Measurements from ENCODE around the gene TM4SF5. TPM values are rescaled to one million over a fixed set of nuclear protein-coding genes. Genes with fewer than 3 reads are reported as not detected.

Gene TM4SF5
- total and polyA plus RNA-seq, 2 of the 8 experiments (the other 6 are each of a cell fraction or from before 2014, with no cell fraction given): not detected

- Histone ChIP-seq H4K5ac (ENCODE audit: insufficient read length, low read depth, low read length) (no peak overlapping the region), H3K4me3 (ENCODE audit: extremely low read depth in 1 of 4, insufficient read depth in 2 of 4, low read depth in 3 of 4, low read length in 4 of 4) (peak overlapping the region; percentile 46 to 74 (median 66); a peak in 6 of 8 replicates), H3K4me2 (ENCODE audit: insufficient read depth in 1 of 2, low read depth in 2 of 2, low read length in 2 of 2) (peak overlapping the region; percentile 70 to 98), H3K56ac (replicated peaks; ENCODE audit: insufficient read length, low read depth, low read length) (no peak overlapping the region), H4K8ac (ENCODE audit: extremely low read depth, insufficient read depth, low read length) (no peak overlapping the region), H2AK5ac (ENCODE audit: low read depth, low read length) (no peak overlapping the region), H3K27me3 (replicated peaks in 1 of 4; ENCODE audit: control insufficient read depth in 3 of 4, extremely low read depth in 1 of 4, insufficient read depth in 3 of 4, low read length in 3 of 4) (peaks cover 3 to 30% (median 17%) of the 10 kb centered on the region in 4 experiments), H3K4ac (replicated peaks; ENCODE audit: insufficient read length, low read depth, low read length) (no peak overlapping the region), H4K91ac (replicated peaks; ENCODE audit: insufficient read length, low read length) (peak overlapping the region; percentile 61), H2BK5ac (ENCODE audit: low read depth, low read length) (no peak overlapping the region), H3K4me1 (replicated peaks in 1 of 4; ENCODE audit: control insufficient read depth in 3 of 4, insufficient read depth in 4 of 4, low read length in 3 of 4) (peaks cover 0 to 15% (median 8%) of the 10 kb centered on the region in 4 experiments; a peak in 5 of 7 replicates), H2BK12ac (ENCODE audit: low read depth, low read length) (no peak overlapping the region), H3K27ac (ENCODE audit: low read depth, low read length) (no peak overlapping the region), H3K36me3 (ENCODE audit: control insufficient read depth in 2 of 4, insufficient read depth in 4 of 4, low read length in 3 of 4) (no peaks in the 10 kb centered on the region), H2BK120ac (replicated peaks; ENCODE audit: low read depth, low read length) (no peak overlapping the region), H3K79me2 (ENCODE audit: control insufficient read depth in 1 of 2, insufficient read depth in 2 of 2, low read length in 2 of 2) (no peaks in the 10 kb centered on the region), H3K14ac (ENCODE audit: insufficient read length) (no peak overlapping the region), H2AFZ (ENCODE audit: low read length) (no peak overlapping the region), H3K9ac (replicated peaks in 1 of 4; ENCODE audit: extremely low read depth in 1 of 4, low read depth in 3 of 4, low read length in 3 of 4) (no peak overlapping the region), H2BK15ac (ENCODE audit: low read length) (no peak overlapping the region), H3K79me1 (ENCODE audit: low read depth, low read length) (no peaks in the 10 kb centered on the region), H3K23ac (ENCODE audit: insufficient read length) (no peak overlapping the region), H4K20me1 (replicated peaks in 1 of 2; ENCODE audit: control insufficient read depth in 1 of 2, insufficient read depth in 2 of 2, low read length in 2 of 2) (peaks cover 0 to 2% of the 10 kb centered on the region in 2 experiments), H2BK20ac (ENCODE audit: low read length) (no peak overlapping the region), H3K23me2 (ENCODE audit: low read depth, low read length) (peaks cover 17% of the 10 kb centered on the region), H3K18ac (ENCODE audit: extremely low read depth, low read length) (no peak overlapping the region), H3K9me3 (ENCODE audit: insufficient read depth in 2 of 2, low read depth in 1 of 2, low read length in 1 of 2) (no peaks in the 10 kb centered on the region)
- DNase-seq (ENCODE audit: low read depth in 1 of 2, low spot score in 2 of 2) (no peak), FAIRE-seq (no peak)
- ChIA-PET POLR2A (ENCODE audit: partially characterized antibody) (interaction anchor here (0.8 to 3.1 kb wide), 8 partner anchors 18 to 152 kb away, joined by 3 to 15 read pairs (median 4); partner anchors contain the start of genes PLD2, RNF167 and SLC25A11), CTCF (ENCODE audit: partially characterized antibody) (interaction anchor here (0.6 to 4.8 kb wide), 18 partner anchors 10 to 146 kb away, joined by 3 to 27 read pairs (median 3); partner anchors contain the start of gene TM4SF5)
- WGBS, 2 experiments (ENCODE audit: extremely low coverage in 1 of 2, insufficient coverage in 1 of 2, insufficient read length in 1 of 2, insufficient replicate concordance in 2 of 2, low coverage in 1 of 2, low lambda C conversion rate in 2 of 2, missing lambda C conversion rate in 1 of 2): 93% methylated on average over 14 of the region's 14 CpGs; no CpG with 5 or more reads in 1 of the 2 experiments
- TF ChIP-seq SIN3A (conservative IDR thresholded peaks at IDR 0.05 in 1 of 2, IDR thresholded peaks at IDR 0.05 in 1 of 2; ENCODE audit: low read depth in 1 of 2, low read length in 2 of 2) (no peak), SP1 (IDR thresholded peaks at IDR 0.05; ENCODE audit: low read depth, low read length) (no peak), YY1 (IDR thresholded peaks at IDR 0.05; ENCODE audit: low read depth, low read length) (no peak), EZH2 (IDR thresholded peaks at IDR 0.05; ENCODE audit: low read depth, low read length, severe bottlenecking) (no peak), POLR2AphosphoS5 (IDR thresholded peaks at IDR 0.05; ENCODE audit: low read depth, low read length) (no peak), ATF3 (IDR thresholded peaks at IDR 0.05; ENCODE audit: insufficient read depth, low read depth, low read length) (no peak)
Observed at GRCh38 chr17:4788159-4788806, 16.6 kb downstream of the TM4SF5 start.
